Islet of Langerhans (tissue), 1 donor: ENCODE measurements around the gene PRKN.

Experiments
- FAIRE-seq: peaks from one replicate; lab custom pipeline; 2011; peaks lifted over from hg19 to GRCh38; lab: Jason Lieb, UNC

PRKN gene

DNA sequence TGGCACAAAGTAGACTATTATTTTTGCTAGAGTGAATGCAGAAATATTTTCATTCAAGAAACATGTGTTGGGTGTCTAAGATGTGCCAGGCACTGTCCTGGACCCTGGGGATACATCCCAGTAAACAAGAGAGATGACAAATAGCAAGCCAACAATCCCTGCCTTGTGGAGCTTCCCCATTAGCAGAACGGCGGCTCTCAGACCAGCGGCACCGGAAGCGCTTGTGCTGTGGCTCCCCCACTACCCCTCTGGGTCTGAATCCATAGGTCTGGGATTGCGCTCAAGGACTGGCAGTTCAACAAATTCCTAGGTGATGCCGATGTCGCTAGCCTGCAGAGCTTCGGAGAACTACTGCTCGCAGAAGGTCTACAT lies 1355.2 kb downstream of the PRKN start:
- no peak for FAIRE-seq

DNA sequence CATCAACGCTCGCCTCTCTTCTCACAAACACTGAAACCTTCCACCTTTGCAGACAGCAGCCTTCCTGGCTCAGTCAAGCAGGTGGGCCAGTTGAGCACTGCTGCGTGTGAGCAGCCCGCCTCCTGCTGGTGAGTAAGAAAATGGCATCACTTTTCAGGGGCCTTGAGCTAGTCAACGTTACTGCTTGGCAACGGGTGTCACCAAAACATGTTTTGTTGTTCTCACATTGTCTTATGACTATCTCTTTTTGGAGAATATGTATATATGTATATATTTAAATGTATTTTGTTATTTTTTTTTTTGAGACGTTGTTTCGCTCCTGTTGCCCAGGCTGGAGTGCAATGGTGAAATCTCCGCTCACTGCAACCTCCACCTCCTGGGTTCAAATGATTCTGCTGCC lies 1356.7 kb downstream of the PRKN start:
- FAIRE-seq, result peak; percentile 71

DNA sequence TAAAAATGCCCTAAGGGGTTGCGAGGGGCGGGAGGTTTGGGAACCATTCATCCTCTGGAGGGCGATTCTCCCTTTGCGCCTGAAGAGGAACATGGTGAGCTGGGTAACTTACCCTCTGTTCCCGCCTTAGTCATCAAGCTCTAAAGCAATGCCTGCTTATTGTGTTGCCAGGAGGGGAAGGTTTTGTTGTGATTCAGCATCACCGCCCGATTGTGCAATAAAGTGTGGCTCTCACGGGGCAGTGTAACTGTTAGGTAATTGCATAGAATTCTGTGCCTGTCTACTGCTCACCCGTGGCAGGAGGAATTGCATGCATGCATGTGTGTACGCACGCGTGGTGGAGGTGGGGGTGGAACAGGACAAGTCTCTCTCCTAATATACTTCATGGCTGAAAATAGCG lies 1358.2 kb downstream of the PRKN start:
- no peak for FAIRE-seq

DNA sequence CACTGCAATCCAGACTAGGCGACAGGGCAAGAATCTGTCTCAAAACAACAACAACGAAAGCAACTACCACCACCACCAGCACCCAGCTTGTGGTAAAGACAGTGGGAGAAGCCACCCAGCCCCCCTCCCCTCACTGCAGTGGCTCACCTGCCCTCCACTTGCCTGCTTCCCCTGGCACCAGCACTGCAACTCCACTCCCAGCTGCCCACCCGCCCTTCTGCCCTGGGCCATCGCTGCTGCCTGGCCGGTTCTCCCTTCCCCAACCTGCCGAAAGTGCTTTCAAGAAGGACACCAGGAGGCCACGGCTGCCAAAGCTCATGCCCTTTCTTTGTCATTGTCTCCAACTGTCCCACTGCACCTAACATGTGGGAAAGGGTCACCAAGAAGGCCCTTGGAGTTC lies 1359.1 kb downstream of the PRKN start:
- FAIRE-seq, result no peak

DNA sequence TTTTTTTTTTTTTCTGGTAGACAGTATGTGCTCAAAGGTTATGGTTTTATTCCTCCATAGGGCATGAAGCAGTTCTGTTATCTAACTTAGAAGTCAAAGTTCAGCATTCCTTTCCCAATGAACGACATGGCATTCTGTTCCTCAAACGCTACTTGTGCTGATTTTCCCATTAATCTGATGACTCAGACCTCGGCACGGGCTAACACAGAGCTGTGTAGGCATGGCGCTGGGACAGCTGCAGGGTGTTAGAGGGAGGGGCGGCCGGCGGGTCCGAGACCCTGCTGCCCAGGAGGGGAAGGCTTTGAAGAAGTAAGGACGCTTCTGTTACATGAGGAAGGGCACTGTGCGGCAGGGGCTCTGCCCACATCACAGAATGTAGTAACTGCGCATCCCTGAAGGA lies 1360.1 kb downstream of the PRKN start:
- no peak for FAIRE-seq

DNA sequence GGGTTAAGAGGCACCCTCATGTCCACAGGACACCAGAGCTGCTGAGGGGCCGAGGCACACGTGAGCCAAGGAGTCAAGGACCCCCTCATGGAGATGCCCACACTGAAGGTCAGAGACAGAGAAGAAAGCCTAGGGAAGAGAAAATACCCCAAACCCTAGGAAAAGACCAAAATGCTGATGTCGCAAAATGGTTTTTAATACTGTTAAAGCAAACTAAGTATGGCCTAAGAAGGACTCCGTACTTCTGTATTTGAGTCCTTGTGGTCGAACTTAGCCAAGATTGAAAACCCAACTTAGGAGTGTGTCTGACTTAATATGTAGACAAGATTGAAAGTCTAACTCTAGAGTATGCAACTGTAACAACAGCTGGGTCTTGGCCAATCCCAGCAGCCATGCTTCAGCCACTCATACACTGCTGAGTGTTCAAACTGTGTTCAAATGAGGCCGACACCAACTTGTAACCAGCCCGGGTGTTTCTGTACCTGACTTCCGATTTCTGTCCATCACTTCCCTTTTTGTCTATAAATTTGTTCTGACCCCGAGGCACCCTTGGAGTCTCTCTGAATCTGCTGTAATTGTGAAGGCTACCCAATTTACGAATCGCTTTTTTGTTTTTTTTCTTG lies 1361.2 kb downstream of the PRKN start:
- no peak for FAIRE-seq

DNA sequence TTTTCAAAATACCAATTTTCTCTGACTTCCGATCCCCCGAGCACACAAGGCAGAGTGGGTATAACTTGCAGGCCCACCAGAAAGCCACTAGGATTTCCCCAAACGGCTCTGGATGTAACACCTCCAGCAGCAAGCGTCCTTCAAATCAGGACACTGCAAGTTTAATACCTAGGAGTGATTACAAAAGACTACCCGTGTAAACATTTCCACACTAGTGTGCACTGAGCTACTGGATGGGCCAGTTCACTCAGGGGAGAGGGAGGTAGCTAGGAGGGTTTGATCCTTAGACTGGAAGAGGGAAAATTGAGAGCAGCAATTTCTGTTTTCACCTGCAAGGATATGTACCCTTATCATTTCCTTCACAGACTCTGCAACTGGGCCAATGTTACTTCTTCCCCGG lies 1361.9 kb downstream of the PRKN start:
- FAIRE-seq, result no peak

DNA sequence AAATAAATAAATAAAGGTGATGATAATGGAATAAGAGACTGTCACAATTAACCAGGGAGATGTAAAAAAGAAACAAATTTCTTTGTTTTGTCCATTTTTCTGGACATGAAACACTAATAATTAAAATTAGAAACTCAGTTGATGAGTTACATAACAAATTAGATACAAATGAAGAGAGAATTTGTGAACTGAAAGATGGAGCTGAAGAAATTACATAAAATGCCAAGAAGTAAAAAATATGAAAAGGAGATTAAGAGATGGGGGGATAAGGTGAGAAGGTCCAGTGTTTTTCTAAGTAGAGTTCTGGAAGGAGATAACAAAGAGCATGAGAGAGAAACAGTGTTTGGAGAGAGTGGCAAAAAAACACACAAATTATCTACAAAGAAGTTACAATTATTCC lies 1364.3 kb downstream of the PRKN start:
- FAIRE-seq, result no peak

DNA sequence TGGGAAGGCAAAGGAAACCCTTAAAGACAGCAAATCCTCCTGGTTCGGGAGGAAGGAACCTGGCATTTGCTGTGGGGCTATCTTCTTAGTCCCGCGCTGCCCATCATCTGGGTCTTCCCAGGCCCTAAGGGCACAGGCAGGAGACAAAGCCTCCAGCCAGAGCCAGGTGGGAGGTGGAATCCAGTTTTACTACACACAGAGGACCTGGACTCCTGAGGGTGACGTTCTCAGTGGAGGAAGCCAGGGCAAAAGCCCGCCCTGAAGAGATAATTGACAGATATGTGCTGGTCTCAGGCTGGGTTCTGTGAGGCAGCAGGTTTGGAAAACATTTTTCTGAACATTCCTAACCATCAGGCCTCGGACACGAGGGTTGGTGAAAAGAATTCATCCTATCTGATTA lies 1365.3 kb downstream of the PRKN start:
- no peak for FAIRE-seq

DNA sequence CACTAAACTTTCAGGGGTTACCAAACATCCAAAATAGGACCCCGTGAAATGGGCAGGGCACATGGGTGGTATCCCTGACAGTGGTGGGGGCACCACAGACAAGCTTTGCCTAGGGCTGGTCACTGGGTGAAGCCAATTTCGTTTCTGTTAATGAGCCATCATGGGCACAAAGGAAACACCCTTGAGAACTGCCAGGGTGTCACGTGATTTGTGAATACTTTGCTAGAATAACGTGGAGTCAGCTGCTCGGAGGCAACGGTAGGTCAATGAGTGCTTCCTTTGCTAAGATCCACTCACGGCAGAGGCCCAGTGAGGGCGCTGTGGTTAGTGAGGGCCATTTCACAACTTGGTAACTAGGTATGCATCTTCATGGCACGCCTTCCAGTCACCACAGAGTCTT lies 1366.0 kb downstream of the PRKN start:
- FAIRE-seq, result no peak

DNA sequence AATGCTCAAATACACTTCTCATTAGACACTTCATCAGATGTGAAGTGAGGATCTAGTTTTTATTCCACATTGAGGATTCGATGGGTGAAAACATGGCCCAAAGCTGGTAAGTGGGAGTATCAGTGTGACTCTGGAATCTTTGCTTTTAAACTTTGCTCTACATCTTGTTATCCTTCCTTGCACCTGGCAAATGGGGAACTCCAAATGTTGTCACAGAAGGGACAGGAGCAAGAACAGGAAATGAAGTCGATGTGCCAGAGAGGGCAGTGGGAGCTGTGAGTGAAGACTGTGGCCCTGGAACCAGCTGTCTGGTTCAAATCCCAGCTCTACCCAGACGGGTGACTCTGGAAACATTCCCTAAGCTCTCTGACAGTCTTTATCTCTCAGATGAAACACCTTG lies 1367.0 kb downstream of the PRKN start:
- no peak for FAIRE-seq

DNA sequence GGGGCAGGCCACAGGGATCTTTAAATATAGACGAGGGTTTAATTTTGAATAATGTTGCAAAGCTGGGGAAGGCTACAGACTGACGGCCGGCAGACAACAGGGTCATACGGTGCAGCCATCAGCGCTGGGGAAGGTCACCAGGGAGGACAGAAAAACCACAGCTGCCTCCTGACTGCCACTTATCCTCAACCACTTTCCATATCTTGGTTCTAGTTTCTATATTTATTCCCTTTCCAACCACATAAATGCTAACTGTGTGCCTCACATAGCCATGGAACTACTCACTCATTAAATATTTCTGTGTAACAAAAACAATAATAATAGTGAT lies 1368.0 kb downstream of the PRKN start:
- FAIRE-seq, result no peak

DNA sequence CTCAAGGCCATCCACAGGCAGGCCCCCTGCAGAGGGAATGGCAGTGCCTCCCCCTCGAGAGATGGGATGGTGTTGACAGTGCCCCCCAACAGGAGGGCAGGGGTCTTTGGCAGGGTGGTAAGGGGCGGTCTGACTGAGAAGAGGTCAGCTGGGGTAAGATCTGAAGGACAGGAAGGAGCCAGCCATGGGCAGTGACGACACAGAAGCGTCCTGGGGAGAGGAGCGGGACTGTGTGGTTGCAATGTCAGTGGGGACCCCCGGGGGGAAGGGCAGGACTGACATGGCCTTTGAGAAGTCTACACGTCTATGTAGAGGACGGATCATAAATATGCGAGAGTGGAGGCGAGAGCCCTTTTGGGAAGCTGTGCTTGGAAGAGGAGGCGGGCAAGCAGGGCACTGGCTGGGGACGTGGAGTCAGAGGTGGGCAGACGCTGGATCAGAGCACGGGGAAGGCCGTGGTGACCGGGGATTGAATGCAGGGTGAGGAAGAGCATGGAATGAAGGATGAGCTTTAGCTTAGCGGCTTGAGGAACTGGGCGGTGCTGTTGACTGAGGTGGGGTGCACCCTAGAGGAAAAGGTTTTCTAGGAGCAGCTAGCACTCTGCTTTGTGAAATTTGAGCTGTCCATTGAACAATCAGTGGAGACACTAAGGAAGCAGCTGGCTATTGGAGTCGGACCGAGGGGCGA lies 1371.3 kb downstream of the PRKN start:
- FAIRE-seq, result no peak

DNA sequence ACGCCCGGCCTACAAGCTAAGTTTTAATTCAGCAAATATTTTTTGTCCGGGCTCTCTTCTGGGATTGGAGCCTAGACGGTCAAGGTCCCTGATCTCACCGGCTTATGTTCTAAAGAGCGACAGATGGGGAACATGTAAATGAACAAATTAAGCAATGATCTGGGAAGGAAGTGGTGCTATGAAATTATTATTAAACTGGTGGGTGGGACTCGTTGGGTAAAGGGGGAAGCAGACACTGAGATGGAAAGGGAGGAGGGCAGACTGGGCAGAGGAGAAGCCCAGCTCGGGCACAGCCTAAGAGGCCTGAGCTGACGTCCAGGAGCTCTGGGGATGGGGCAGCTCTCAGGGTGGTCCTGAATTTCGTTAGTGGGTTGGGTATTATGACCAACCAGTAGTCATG lies 1371.9 kb downstream of the PRKN start:
- FAIRE-seq, result no peak

DNA sequence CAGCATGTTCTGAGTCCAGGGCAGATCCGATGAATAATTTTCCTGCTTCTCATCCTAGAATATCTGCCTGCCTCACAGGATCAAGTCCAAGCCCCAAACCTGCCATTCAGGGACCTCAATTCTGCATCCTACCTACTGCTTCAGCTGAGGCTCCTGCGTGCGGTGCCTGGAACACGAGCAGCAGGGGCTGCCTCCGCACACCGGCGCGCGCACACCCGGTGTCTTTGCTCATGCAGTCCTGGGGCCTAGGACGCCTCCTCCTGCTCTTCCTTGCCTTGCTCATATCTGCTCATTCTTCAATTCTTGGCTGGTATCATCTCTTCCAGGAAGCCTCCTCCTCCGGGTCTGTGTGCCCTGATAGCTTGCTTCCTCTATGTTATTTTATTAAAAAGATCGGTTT lies 1372.6 kb downstream of the PRKN start:
- no peak for FAIRE-seq

DNA sequence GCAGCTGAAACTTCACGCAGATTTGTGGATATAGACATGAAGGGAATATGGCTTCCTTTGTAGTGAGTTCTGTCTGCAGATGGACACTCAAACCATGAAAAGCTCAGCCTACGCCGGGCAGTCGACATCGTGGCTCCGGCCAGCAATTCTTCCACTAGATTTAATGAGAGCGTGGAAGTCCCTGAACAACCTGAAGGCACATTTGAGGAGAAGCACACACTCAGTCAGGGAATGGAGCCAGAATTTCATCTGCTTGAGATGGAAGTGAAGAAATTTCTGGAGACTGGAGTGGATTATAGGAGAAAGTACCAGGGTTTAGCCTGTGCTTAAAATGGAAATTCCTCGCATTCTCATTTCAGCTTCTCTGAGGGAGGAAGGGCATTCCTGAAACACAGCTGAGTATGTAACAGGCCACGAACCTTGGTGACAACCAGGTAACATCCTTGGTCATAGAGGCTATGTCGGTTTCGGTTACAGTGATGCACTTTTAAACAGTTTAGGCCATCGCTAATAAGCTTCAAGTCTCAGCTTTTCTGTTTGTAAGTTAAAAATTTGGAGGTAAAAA lies 1373.2 kb downstream of the PRKN start:
- FAIRE-seq, result no peak

DNA sequence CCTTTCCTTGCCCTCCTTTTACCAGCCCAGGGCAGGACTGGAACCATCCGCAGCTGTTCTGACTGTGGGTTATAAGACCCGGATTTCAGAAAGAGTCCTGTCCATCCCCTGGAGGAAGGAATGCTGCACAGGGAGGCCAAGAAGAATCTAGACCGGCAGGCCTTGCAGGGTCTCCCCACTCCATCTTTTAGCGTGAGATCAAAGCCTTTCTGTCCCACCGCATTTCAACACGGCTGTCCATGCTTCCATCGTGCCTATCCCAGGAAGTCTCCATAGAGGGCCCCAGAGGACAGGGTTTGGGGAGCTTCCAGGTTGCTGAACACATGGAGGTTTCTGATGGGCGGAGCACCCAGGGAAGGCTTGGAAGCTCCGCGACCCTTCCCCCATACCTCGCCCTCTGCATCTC lies 1374.4 kb downstream of the PRKN start:
- FAIRE-seq, result no peak

DNA sequence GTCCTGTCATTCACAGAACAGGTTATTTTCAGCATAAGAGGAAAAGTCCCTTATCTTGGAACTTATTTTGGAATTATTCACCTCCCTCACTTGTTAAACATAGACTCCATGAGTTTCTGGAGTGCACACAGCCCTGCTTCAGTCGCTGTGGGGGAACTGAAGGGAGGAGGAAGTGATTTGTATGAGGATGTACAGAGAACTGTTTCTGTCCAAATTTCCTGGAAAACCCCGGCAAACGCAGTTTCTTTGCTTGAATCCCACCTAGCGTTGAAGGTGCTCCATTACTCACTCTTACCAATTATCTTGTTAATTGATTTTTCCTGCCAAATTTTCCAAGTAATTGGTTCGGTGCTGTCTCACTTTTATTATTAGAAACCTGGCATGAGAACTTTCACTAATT lies 1375.7 kb downstream of the PRKN start:
- FAIRE-seq, result no peak

DNA sequence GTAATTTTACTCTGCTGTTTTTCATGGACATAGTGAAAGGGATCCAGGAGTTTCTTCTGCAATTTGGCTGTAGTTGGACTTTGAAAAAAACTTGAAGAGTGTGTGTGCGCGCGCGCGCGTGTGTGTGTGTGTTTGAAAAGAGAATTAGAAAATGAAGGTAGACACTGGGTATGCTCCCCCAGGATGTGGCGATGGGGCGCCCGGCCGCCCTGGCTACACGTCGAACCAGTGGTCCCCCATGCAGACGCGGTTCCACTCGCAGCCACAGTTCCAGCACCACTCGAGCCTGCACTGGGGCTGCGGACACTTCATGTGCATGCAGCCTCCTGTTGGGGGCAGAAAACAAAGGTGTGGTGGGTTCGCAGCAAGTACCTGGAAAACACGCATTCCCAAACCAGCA lies 1377.7 kb downstream of the PRKN start:
- no peak for FAIRE-seq

DNA sequence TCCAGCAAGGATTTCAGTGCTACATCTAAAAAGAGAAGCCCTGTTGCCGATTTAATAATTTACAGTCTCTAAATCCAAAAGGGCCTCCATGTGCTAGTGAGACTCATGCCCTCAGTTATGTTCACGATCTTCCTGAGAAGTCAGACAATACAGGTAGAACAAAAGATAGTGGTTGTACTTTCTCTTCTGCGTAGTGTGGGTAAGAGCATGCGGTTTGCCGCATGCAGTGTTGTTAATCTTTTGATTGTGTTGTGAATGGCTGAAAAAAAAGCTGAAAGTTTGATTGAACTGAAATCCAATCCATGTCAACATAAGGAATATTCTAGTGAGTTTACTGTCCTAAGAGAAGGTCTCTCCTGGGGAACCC lies 1379.0 kb downstream of the PRKN start:
- no peak for FAIRE-seq

DNA sequence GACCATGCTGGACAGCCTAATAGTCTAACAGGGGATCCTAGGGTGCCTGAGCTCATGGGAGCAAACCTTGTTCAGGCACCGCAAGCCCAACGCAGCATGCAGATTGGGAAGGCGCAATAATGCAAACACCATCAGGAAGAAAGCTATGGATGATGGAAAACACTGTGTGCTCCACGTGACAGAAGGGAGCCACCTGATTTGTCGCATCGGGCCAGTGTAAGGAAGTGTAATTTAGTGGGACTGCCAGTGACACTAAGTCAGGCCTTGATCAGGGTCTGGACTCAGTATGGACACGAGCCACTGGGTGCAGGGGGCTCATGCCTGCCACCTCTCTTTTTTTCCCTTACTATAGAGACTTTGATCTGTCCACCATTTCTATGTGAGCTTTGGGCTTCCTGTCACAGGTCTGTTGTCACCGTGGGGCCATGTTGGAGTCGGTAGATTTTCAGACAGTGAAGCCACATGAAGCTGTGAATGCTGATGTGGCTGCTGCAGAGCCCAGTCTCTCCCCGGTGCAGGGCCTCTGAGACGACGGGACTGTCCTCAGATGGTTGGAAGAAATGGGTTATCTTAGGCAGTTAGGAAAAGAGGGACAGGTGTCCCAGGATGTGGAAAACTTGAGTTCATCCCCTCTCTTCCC lies 1379.5 kb downstream of the PRKN start:
- no peak for FAIRE-seq

DNA sequence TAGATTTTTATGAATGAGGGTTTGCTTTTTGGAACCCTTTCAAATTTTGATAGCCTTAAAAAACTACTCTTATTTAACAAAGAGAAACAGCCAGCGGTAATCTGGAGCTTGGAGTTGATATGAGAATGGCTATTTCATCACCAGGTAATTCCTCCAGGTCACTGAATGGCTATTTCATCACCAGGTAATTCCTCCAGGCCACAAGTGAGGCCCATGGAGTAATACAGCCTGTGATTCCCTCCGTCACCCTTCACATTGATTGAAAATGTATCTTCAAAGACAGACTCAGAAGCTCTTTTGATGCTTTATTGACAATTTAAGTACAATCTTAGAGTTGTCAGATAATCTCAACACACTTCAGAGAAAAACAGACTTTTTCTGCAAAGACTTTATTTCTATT lies 1380.4 kb downstream of the PRKN start:
- FAIRE-seq, result no peak

DNA sequence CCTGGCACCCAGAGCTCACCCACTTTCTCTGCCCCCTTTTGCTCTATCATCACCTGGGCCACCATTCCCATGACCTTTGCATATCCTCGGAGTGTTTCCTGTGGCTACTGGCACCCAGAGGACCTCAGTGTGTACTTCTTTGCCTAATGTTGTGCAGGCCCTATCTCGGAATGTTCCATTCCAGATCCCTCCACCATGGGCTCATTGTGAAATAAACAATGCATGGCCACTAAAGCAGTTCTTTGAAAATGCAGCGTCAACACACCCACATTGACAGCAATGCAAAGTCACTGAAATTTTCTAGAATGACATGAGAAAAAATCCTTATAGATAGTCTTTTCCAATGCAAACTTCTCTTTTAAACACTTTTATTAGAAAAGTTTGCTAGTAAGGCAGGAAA lies 1380.8 kb downstream of the PRKN start:
- FAIRE-seq, result no peak

DNA sequence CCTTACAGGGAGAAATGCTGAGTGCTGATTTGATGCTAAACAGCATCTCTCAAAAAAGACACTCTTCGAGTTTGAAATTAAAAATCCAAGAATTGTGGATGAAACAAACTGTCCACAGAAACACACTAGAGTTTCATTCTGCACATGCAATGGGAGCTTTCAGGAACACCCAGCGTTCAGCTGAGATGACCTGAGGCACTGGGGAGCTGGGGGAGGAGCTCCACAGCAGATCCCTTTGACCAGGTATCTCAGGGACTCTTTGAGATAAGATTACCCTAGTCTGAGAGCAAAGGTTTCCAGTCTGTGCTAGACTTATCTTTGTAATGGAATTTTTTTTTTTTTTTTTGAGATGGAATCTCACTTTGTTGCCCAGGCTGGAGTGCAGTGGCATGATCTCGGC lies 1382.9 kb downstream of the PRKN start:
- FAIRE-seq, result no peak
